Measurements from ENCODE around the gene NFAM1. TPM values are rescaled to one million over a fixed set of nuclear protein-coding genes. Genes with fewer than 3 reads are reported as not detected.

The NFAM1 gene
- total RNA-seq, 1 donor from 2014 or later = 0.19 TPM

DNA sequence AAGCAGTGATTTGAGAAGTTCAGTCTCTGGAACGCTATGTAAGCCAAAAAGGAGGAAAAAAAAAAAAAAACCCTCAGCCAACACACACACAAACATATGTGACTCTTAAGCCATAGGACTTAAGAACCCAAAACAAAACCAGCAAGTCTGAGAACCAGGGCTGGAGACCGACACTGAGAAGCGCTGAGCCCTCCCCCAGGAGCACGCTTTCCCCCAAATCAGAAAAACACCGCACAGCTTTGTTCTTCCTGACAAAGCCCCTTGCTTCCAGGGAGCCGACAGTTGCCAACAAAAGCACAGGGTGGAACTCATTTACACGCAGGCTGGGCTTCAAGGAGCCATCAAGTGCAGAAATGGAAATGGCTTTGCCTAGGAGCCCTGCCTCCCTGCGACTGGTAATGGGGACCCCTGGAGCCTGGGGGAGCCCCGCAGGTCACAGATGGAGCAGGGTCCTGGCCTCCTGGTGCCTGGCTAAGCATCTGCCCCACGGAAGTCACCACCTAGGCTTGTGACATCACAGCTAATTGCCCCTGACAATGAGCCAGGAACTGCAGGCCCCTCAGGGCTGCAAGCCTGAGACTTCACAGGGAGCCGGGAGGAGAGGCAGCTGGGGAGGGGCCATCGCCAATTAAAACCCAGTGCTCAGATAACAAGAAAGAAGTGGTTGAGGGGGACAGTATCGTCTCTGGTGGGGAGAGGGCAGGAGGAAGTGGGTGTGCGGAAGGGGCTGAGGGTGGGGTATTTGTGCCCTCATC lies 66.9 kb downstream of the NFAM1 start:
- Histone ChIP-seq H3K79me2 (ENCODE audit: low read depth) (peaks cover 17% of the 10 kb centered on the region), H3K36me3 (no peaks in the 10 kb centered on the region), H3K9me3 (ENCODE audit: low read depth) (no peaks in the 10 kb centered on the region), H3K4me3 (peak overlapping the region; percentile 31), H3K4me1 (peaks cover 36% of the 10 kb centered on the region), H2AFZ (replicated peaks) (no peak overlapping the region), H3F3A (ENCODE audit: low read depth) (peaks cover 46% of the 10 kb centered on the region), H4K20me1 (ENCODE audit: low read depth) (peaks cover 56% of the 10 kb centered on the region), H3K27me3 (peaks cover 32% of the 10 kb centered on the region), H3K4me2 (peak overlapping the region; percentile 56), H3K27ac (no peak overlapping the region), H3K9ac (no peak overlapping the region)
- Mint-ChIP-seq H3K27me3 (ENCODE audit: insufficient read depth, low read depth) (peaks cover 22% of the 10 kb centered on the region), H3K9me3 (no peaks in the 10 kb centered on the region), H3K27ac (peak overlapping the region; percentile 87), H3K4me3 (peak overlapping the region; percentile 79), H3K36me3 (peaks cover 5% of the 10 kb centered on the region), H3K4me1 (peaks cover 62% of the 10 kb centered on the region)
- DNase-seq (ENCODE audit: low spot score) = peak; percentile 87
- TF ChIP-seq, protein P1, sequence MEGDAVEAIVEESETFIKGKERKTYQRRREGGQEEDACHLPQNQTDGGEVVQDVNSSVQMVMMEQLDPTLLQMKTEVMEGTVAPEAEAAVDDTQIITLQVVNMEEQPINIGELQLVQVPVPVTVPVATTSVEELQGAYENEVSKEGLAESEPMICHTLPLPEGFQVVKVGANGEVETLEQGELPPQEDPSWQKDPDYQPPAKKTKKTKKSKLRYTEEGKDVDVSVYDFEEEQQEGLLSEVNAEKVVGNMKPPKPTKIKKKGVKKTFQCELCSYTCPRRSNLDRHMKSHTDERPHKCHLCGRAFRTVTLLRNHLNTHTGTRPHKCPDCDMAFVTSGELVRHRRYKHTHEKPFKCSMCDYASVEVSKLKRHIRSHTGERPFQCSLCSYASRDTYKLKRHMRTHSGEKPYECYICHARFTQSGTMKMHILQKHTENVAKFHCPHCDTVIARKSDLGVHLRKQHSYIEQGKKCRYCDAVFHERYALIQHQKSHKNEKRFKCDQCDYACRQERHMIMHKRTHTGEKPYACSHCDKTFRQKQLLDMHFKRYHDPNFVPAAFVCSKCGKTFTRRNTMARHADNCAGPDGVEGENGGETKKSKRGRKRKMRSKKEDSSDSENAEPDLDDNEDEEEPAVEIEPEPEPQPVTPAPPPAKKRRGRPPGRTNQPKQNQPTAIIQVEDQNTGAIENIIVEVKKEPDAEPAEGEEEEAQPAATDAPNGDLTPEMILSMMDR (IDR thresholded peaks at IDR 0.05) = no peak
- TF ChIP-seq EZH2phosphoT487 (IDR thresholded peaks at IDR 0.05) = no peak
- no peak for TF ChIP-seq EZH2 (IDR thresholded peaks at IDR 0.05)

DNA sequence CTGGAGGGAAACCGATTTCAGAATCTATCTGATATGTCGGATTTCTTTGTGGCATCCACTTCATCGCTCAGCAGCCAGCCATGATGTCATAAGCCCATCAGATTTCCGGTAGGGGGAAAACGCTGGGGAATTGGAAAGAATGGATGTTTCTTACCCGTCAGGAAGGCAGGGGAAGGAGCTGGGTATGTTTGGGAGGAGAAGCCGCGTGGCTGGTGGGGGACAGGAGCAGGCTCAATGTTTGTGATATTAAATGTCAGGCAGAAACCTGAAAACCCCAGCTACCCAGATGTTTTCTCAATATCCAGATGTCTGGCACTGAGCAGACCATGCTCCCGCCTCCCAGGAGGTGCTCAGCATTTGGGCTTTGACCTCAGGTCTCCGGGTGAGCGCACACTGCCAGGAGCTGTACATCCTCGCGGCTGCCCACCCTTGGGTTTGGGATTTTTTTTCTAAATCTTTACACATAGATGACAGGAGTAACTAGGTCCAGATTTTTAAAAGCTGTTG lies 67.5 kb downstream of the NFAM1 start:
- peaks cover 32% of the 10 kb centered on the region for H3K27me3 ChIP-seq
- H3K4me3 ChIP-seq = peak overlapping the region; percentile 31
- H3K9ac ChIP-seq = no peak overlapping the region
- H3K9me3 Mint-ChIP-seq = no peaks in the 10 kb centered on the region
- peaks cover 42% of the 10 kb centered on the region for H3F3A ChIP-seq (ENCODE audit: low read depth)
- no peaks in the 10 kb centered on the region for H3K36me3 ChIP-seq
- peaks cover 17% of the 10 kb centered on the region for H3K79me2 ChIP-seq (ENCODE audit: low read depth)
- H3K4me3 Mint-ChIP-seq = peak overlapping the region; percentile 79
- peaks cover 56% of the 10 kb centered on the region for H4K20me1 ChIP-seq (ENCODE audit: low read depth)
- H3K27me3 Mint-ChIP-seq (ENCODE audit: insufficient read depth, low read depth) = peaks cover 16% of the 10 kb centered on the region
- peaks cover 34% of the 10 kb centered on the region for H3K4me1 ChIP-seq
- TF ChIP-seq, protein P1 (IDR thresholded peaks at IDR 0.05) = no peak
- TF ChIP-seq EZH2 (IDR thresholded peaks at IDR 0.05) (no peak), EZH2phosphoT487 (IDR thresholded peaks at IDR 0.05) (no peak)
- peak overlapping the region; percentile 56 for H3K4me2 ChIP-seq
- no peak for DNase-seq (ENCODE audit: low spot score)
- peaks cover 5% of the 10 kb centered on the region for H3K36me3 Mint-ChIP-seq
- H3K4me1 Mint-ChIP-seq = peaks cover 61% of the 10 kb centered on the region
- H2AFZ ChIP-seq (replicated peaks) = no peak overlapping the region
- no peak overlapping the region for H3K27ac ChIP-seq
- peak overlapping the region; percentile 87 for H3K27ac Mint-ChIP-seq
- H3K9me3 ChIP-seq (ENCODE audit: low read depth) = no peaks in the 10 kb centered on the region

DNA sequence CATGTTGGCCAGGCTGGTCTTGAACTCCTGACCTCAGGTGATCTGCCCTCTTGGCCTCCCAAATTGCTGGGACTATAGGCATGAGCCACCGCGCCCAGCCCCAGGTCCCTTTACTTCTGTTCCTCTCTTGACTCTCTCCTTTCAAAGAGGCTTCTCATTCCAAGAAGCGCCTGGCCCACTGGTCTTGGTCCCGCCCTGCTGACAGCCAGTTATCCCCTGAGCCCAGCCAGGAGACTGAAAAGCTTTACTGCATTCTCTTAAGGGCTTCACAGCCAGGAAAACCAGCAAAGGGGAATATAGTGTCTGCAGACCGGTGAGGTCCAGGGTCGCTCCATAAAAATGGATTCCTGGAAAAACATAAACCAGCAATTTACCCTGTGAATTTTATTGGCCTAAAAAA lies 68.3 kb downstream of the NFAM1 start:
- Histone ChIP-seq H2AFZ (replicated peaks) (no peak overlapping the region), H3K9me3 (ENCODE audit: low read depth) (no peaks in the 10 kb centered on the region), H3K79me2 (ENCODE audit: low read depth) (peaks cover 17% of the 10 kb centered on the region), H3K27ac (no peak overlapping the region), H4K20me1 (ENCODE audit: low read depth) (peaks cover 59% of the 10 kb centered on the region), H3F3A (ENCODE audit: low read depth) (peaks cover 38% of the 10 kb centered on the region), H3K4me3 (no peak overlapping the region), H3K36me3 (no peaks in the 10 kb centered on the region), H3K9ac (no peak overlapping the region), H3K4me1 (peaks cover 31% of the 10 kb centered on the region), H3K27me3 (peaks cover 31% of the 10 kb centered on the region), H3K4me2 (peak overlapping the region; percentile 56)
- peak; percentile 47 for DNase-seq (ENCODE audit: low spot score)
- Mint-ChIP-seq H3K36me3 (peaks cover 5% of the 10 kb centered on the region), H3K9me3 (no peaks in the 10 kb centered on the region), H3K4me3 (peak overlapping the region; percentile 57), H3K27me3 (ENCODE audit: insufficient read depth, low read depth) (peaks cover 14% of the 10 kb centered on the region), H3K27ac (no peak overlapping the region), H3K4me1 (peaks cover 58% of the 10 kb centered on the region)
- TF ChIP-seq EZH2 (IDR thresholded peaks at IDR 0.05) (no peak), EZH2phosphoT487 (IDR thresholded peaks at IDR 0.05) (no peak)
- TF ChIP-seq, protein P1 (IDR thresholded peaks at IDR 0.05) = no peak

Measured in neural progenitor cell (in vitro differentiated cells).